Activated CD8-positive, alpha-beta memory T cell treated with anti-CD3 and anti-CD28 coated beads, Interleukin-2, amount 10 ng/mL, durations not matched to agents 7 days and 5 days (primary cell): ENCODE results near the gene CD44. TPM values are rescaled to one million over a fixed set of nuclear protein-coding genes. Genes with fewer than 3 reads are reported as not detected.

Experiments used
- ATAC-seq: fragments of 150-1000 bp; cut with Tn5 transposase; one replicate; pipeline ENCODE4 v1.10.0; 2021; ENCODE audit warnings: moderate library complexity
- CTCF ChIA-PET: fragments of 350-600 bp; sonication (Branson Sonifier 250); formaldehyde crosslinking; loops from one replicate; lab custom pipeline; 2021; ENCODE audit warnings: antibody characterized with exemption; lab: Charles Lee
- DNase-seq: peaks from one replicate; pipeline ENCODE4 v3.0.0-alpha.2; 2020
- H3K27ac Mint-ChIP-seq: one replicate; pipeline ENCODE4 v1.8.0; 2021; ENCODE audit warnings: mild to moderate bottlenecking, mixed read lengths
- H3K27me3 Mint-ChIP-seq: one replicate; pipeline ENCODE4 v1.8.0; 2021; ENCODE audit warnings: mixed read lengths
- H3K36me3 Mint-ChIP-seq: one replicate; pipeline ENCODE4 v1.8.0; 2021; ENCODE audit warnings: mild to moderate bottlenecking, mixed read lengths
- H3K4me1 Mint-ChIP-seq: one replicate; pipeline ENCODE4 v1.8.0; 2021; ENCODE audit warnings: mixed read lengths
- H3K4me3 Mint-ChIP-seq: one replicate; pipeline ENCODE4 v1.8.0; 2021; ENCODE audit warnings: mild to moderate bottlenecking, moderate library complexity, mixed read lengths
- H3K9me3 Mint-ChIP-seq: one replicate; pipeline ENCODE4 v1.8.0; 2022; ENCODE audit warnings: low read depth, mixed read lengths
- total RNA-seq, 2 experiments: library from RNA; stranded (reverse); gene quantifications; one replicate each; pipeline ENCODE4 v1.2.3, GENCODE V29; 2021

Gene CD44
- total RNA-seq, 2 experiments from 2014 or later = 212 to 294 TPM

- peaks cover 11% of the 10 kb centered on the region for H3K4me1 Mint-ChIP-seq
- H3K27me3 Mint-ChIP-seq = peaks cover 40% of the 10 kb centered on the region
- CTCF ChIA-PET = interaction anchor here (0.8 to 1.6 kb wide), 2 partner anchors 18 to 23 kb away, joined by 3 read pairs; partner anchors contain the start of gene CD44
- no peaks in the 10 kb centered on the region for H3K9me3 Mint-ChIP-seq
- no peak for DNase-seq
- H3K4me3 Mint-ChIP-seq = no peak overlapping the region
- no peak overlapping the region for H3K27ac Mint-ChIP-seq
- H3K36me3 Mint-ChIP-seq = peaks cover 5% of the 10 kb centered on the region
- ATAC-seq = no peak
These were observed 22.7 kb upstream of the CD44 start for GRCh38 chr11:35116245-35116644.

GRCh38 chr11:35116762-35117640 lies 22.0 kb upstream of the CD44 start:
- no peak overlapping the region for H3K27ac Mint-ChIP-seq
- CTCF ChIA-PET = interaction anchor here (0.8 to 1.6 kb wide), 2 partner anchors 19 to 22 kb away, joined by 3 read pairs; partner anchors contain the start of gene CD44
- H3K36me3 Mint-ChIP-seq = peaks cover 8% of the 10 kb centered on the region
- H3K9me3 Mint-ChIP-seq = no peaks in the 10 kb centered on the region
- H3K4me3 Mint-ChIP-seq = no peak overlapping the region
- DNase-seq (no peak), ATAC-seq (no peak)
- H3K4me1 Mint-ChIP-seq = peaks cover 11% of the 10 kb centered on the region
- H3K27me3 Mint-ChIP-seq = peaks cover 44% of the 10 kb centered on the region

GRCh38 chr11:35118906-35119305 lies 20.1 kb upstream of the CD44 start:
- no peak for ATAC-seq
- peaks cover 8% of the 10 kb centered on the region for H3K36me3 Mint-ChIP-seq
- H3K4me3 Mint-ChIP-seq = no peak overlapping the region
- no peak for DNase-seq
- H3K27me3 Mint-ChIP-seq = peaks cover 36% of the 10 kb centered on the region
- peaks cover 23% of the 10 kb centered on the region for H3K4me1 Mint-ChIP-seq
- H3K27ac Mint-ChIP-seq = no peak overlapping the region
- H3K9me3 Mint-ChIP-seq = no peaks in the 10 kb centered on the region
- CTCF ChIA-PET = no interaction called here

- CTCF ChIA-PET = no interaction called here
- peaks cover 35% of the 10 kb centered on the region for H3K4me1 Mint-ChIP-seq
- DNase-seq (no peak), ATAC-seq (no peak)
- H3K4me3 Mint-ChIP-seq = no peak overlapping the region
- peaks cover 8% of the 10 kb centered on the region for H3K36me3 Mint-ChIP-seq
- peaks cover 25% of the 10 kb centered on the region for H3K27me3 Mint-ChIP-seq
- H3K27ac Mint-ChIP-seq = no peak overlapping the region
- no peaks in the 10 kb centered on the region for H3K9me3 Mint-ChIP-seq
These were observed 17.6 kb upstream of the CD44 start for GRCh38 chr11:35121326-35121865.

GRCh38 chr11:35122308-35122707 lies 16.7 kb upstream of the CD44 start:
- CTCF ChIA-PET = interaction anchor here (0.6 to 1.7 kb wide), 2 partner anchors 16 to 82 kb away, joined by 3 to 6 read pairs; partner anchors contain the start of gene CD44
- no peak overlapping the region for H3K4me3 Mint-ChIP-seq
- peak; percentile 74 for ATAC-seq
- H3K36me3 Mint-ChIP-seq = peaks cover 8% of the 10 kb centered on the region
- H3K4me1 Mint-ChIP-seq = peaks cover 44% of the 10 kb centered on the region
- H3K27me3 Mint-ChIP-seq = peaks cover 25% of the 10 kb centered on the region
- H3K27ac Mint-ChIP-seq = peak overlapping the region; percentile 50
- DNase-seq = no peak
- no peaks in the 10 kb centered on the region for H3K9me3 Mint-ChIP-seq

GRCh38 chr11:35126000-35126878 lies 12.7 kb upstream of the CD44 start:
- peaks cover 3% of the 10 kb centered on the region for H3K36me3 Mint-ChIP-seq
- CTCF ChIA-PET = interaction anchor here (1.4 to 1.6 kb wide), 2 partner anchors 37 to 96 kb away, joined by 4 read pairs; no protein-coding TSS in a partner anchor
- H3K27ac Mint-ChIP-seq = no peak overlapping the region
- ATAC-seq (peak; percentile 73), DNase-seq (peak; percentile 51)
- H3K4me3 Mint-ChIP-seq = no peak overlapping the region
- H3K27me3 Mint-ChIP-seq = peaks cover 4% of the 10 kb centered on the region
- H3K4me1 Mint-ChIP-seq = peaks cover 45% of the 10 kb centered on the region
- H3K9me3 Mint-ChIP-seq = no peaks in the 10 kb centered on the region

- peaks cover 44% of the 10 kb centered on the region for H3K4me1 Mint-ChIP-seq
- no peaks in the 10 kb centered on the region for H3K36me3 Mint-ChIP-seq
- no peak overlapping the region for H3K4me3 Mint-ChIP-seq
- CTCF ChIA-PET = interaction anchor here (1.4 kb wide), 1 partner anchor 97 kb away, joined by 4 read pairs; no protein-coding TSS in a partner anchor
- DNase-seq = no peak
- ATAC-seq = no peak
- H3K27me3 Mint-ChIP-seq = peaks cover 1% of the 10 kb centered on the region
- no peaks in the 10 kb centered on the region for H3K9me3 Mint-ChIP-seq
- H3K27ac Mint-ChIP-seq = no peak overlapping the region
These were observed 11.9 kb upstream of the CD44 start for GRCh38 chr11:35126879-35127581.

GRCh38 chr11:35127619-35128018 lies 11.4 kb upstream of the CD44 start:
- H3K27ac Mint-ChIP-seq = no peak overlapping the region
- CTCF ChIA-PET = interaction anchor here (1.4 kb wide), 1 partner anchor 97 kb away, joined by 4 read pairs; no protein-coding TSS in a partner anchor
- H3K36me3 Mint-ChIP-seq = no peaks in the 10 kb centered on the region
- H3K4me1 Mint-ChIP-seq = peaks cover 38% of the 10 kb centered on the region
- H3K9me3 Mint-ChIP-seq = no peaks in the 10 kb centered on the region
- DNase-seq = no peak
- no peak for ATAC-seq
- peaks cover 5% of the 10 kb centered on the region for H3K27me3 Mint-ChIP-seq
- H3K4me3 Mint-ChIP-seq = no peak overlapping the region

- CTCF ChIA-PET = interaction anchor here (1.4 kb wide), 1 partner anchor 33 kb away, joined by 3 read pairs; no protein-coding TSS in a partner anchor
These were observed 7.9 kb upstream of the CD44 start for GRCh38 chr11:35131094-35131493.

GRCh38 chr11:35131886-35132285 lies 7.1 kb upstream of the CD44 start:
- CTCF ChIA-PET = interaction anchor here (1.4 kb wide), 1 partner anchor 32 kb away, joined by 3 read pairs; no protein-coding TSS in a partner anchor
- Mint-ChIP-seq H3K27me3 (peaks cover 9% of the 10 kb centered on the region), H3K36me3 (peaks cover 4% of the 10 kb centered on the region), H3K9me3 (no peaks in the 10 kb centered on the region), H3K4me1 (peaks cover 22% of the 10 kb centered on the region), H3K27ac (no peak overlapping the region), H3K4me3 (no peak overlapping the region)
- DNase-seq (no peak), ATAC-seq (no peak)

More at GRCh38 chr11:35131094-35131493, 7.9 kb upstream of the CD44 start:
- no peak overlapping the region for H3K27ac Mint-ChIP-seq
- peaks cover 4% of the 10 kb centered on the region for H3K36me3 Mint-ChIP-seq
- DNase-seq (no peak), ATAC-seq (no peak)
- H3K4me3 Mint-ChIP-seq = no peak overlapping the region
- no peaks in the 10 kb centered on the region for H3K9me3 Mint-ChIP-seq
- H3K4me1 Mint-ChIP-seq = peaks cover 30% of the 10 kb centered on the region
- H3K27me3 Mint-ChIP-seq = peaks cover 9% of the 10 kb centered on the region

- H3K36me3 Mint-ChIP-seq = peaks cover 8% of the 10 kb centered on the region
- H3K9me3 Mint-ChIP-seq = no peaks in the 10 kb centered on the region
- no peak overlapping the region for H3K27ac Mint-ChIP-seq
- CTCF ChIA-PET = interaction anchor here (0.7 to 1.5 kb wide), 2 partner anchors 10 kb away, joined by 3 read pairs; no protein-coding TSS in a partner anchor
- H3K4me3 Mint-ChIP-seq = no peak overlapping the region
- no peak for ATAC-seq
- H3K27me3 Mint-ChIP-seq = peaks cover 15% of the 10 kb centered on the region
- no peak for DNase-seq
- peaks cover 27% of the 10 kb centered on the region for H3K4me1 Mint-ChIP-seq
These were observed 5.3 kb upstream of the CD44 start for GRCh38 chr11:35133656-35134055.
